ENCODE data around the gene SCD5.

Gene SCD5

DNA sequence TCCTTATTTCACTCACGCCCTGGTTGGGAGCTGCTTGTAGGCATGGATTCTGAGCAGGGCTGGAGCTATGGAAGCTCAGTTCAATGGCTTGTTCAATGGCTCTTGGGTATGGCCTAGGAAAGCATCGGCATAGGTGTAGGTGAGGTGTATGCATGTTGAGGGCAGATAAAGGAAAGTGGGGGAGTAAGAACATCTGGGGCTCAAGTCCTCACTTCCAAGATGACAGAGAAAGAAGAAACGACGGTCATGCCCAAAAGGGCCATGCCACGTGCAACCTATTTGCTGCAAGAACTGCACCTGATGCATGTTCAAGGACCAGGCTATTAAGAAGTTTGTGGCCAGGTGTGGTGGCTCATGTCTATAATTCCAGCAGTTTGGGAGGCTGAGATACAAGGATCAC, 23.4 kb downstream of the SCD5 start:
- no peak overlapping the region for H3K4me3 ChIP-seq (ENCODE audit: low read depth, low read length)
- H3K4me1 ChIP-seq = no peaks in the 10 kb centered on the region
- TF ChIP-seq, protein P1, sequence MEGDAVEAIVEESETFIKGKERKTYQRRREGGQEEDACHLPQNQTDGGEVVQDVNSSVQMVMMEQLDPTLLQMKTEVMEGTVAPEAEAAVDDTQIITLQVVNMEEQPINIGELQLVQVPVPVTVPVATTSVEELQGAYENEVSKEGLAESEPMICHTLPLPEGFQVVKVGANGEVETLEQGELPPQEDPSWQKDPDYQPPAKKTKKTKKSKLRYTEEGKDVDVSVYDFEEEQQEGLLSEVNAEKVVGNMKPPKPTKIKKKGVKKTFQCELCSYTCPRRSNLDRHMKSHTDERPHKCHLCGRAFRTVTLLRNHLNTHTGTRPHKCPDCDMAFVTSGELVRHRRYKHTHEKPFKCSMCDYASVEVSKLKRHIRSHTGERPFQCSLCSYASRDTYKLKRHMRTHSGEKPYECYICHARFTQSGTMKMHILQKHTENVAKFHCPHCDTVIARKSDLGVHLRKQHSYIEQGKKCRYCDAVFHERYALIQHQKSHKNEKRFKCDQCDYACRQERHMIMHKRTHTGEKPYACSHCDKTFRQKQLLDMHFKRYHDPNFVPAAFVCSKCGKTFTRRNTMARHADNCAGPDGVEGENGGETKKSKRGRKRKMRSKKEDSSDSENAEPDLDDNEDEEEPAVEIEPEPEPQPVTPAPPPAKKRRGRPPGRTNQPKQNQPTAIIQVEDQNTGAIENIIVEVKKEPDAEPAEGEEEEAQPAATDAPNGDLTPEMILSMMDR (IDR thresholded peaks at IDR 0.05) = no peak
- no peaks in the 10 kb centered on the region for H3K36me3 ChIP-seq (ENCODE audit: control insufficient read depth, insufficient read depth, low read length)
- no peaks in the 10 kb centered on the region for H3K79me2 ChIP-seq
- no peak overlapping the region for H3K27ac ChIP-seq
- no peak overlapping the region for H3K4me2 ChIP-seq (ENCODE audit: low read length)
- no peak overlapping the region for H2AFZ ChIP-seq
- no peak overlapping the region for H3K9ac ChIP-seq
- H3K9me3 ChIP-seq (ENCODE audit: control insufficient read depth, low read length) = no peaks in the 10 kb centered on the region
- H3K27me3 ChIP-seq (ENCODE audit: control insufficient read depth, insufficient read depth, low read length) = no peaks in the 10 kb centered on the region

DNA sequence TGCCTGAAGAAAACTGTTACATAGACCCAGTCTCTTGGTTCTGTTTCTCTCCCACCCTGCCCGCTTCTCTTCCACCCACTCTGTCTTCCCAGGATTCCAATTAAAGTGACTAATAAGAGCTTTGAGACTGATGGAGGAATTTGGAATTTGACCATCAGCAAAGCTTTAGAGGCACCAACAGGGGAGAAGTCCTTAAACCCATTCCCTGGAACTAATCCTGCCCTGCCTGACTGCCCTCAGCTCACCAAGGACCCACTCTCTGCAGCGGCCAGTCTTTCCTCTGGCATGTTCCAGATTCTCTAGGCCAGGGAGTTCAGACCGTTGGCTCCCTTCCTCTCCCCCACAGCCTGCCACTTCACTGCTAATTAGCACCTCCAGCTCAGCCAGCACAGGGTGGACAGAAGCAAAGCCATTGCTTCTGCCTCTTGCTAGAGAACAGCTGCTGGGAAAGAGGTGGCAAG, 23.9 kb downstream of the SCD5 start:
- Histone ChIP-seq H3K9ac (no peak overlapping the region), H3K36me3 (ENCODE audit: control insufficient read depth, insufficient read depth, low read length) (no peaks in the 10 kb centered on the region), H3K4me1 (no peaks in the 10 kb centered on the region), H3K4me2 (ENCODE audit: low read length) (no peak overlapping the region), H3K4me3 (ENCODE audit: low read depth, low read length) (no peak overlapping the region), H3K9me3 (ENCODE audit: control insufficient read depth, low read length) (no peaks in the 10 kb centered on the region), H2AFZ (no peak overlapping the region), H3K27me3 (ENCODE audit: control insufficient read depth, insufficient read depth, low read length) (no peaks in the 10 kb centered on the region), H3K79me2 (no peaks in the 10 kb centered on the region), H3K27ac (no peak overlapping the region)
- TF ChIP-seq, protein P1 (IDR thresholded peaks at IDR 0.05) = no peak

DNA sequence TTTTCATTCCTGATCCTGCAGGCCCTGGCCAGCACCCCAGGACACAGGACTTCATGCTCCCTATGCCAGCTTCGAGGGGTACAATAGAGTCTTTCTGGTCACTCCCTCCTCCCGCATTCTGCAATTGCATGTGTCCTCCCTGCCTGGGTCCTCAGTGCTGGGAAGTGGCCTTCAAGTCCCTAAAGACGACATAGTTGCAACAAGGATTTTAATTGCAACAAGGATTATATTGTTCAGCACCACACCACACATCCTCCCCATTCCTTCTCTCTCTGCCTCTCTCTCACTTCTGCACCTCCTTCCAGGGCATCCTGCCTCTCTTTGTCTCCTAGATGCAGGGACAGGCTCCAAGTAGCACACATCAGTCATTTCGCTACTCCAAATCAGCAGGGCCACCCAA, 25.5 kb downstream of the SCD5 start:
- Histone ChIP-seq H2AFZ (no peak overlapping the region), H3K4me1 (no peaks in the 10 kb centered on the region), H3K79me2 (no peaks in the 10 kb centered on the region), H3K4me2 (ENCODE audit: low read length) (no peak overlapping the region), H3K9ac (no peak overlapping the region), H3K27me3 (ENCODE audit: control insufficient read depth, insufficient read depth, low read length) (no peaks in the 10 kb centered on the region), H3K9me3 (ENCODE audit: control insufficient read depth, low read length) (no peaks in the 10 kb centered on the region), H3K36me3 (ENCODE audit: control insufficient read depth, insufficient read depth, low read length) (no peaks in the 10 kb centered on the region), H3K27ac (no peak overlapping the region), H3K4me3 (ENCODE audit: low read depth, low read length) (no peak overlapping the region)
- TF ChIP-seq, protein P1 (IDR thresholded peaks at IDR 0.05) = no peak

GRCh38 chr4:82770607-82771006, 28.0 kb downstream of the SCD5 start:
- Histone ChIP-seq H3K36me3 (ENCODE audit: control insufficient read depth, insufficient read depth, low read length) (no peaks in the 10 kb centered on the region), H3K9ac (no peak overlapping the region), H3K9me3 (ENCODE audit: control insufficient read depth, low read length) (no peaks in the 10 kb centered on the region), H3K4me2 (ENCODE audit: low read length) (no peak overlapping the region), H3K27me3 (ENCODE audit: control insufficient read depth, insufficient read depth, low read length) (no peaks in the 10 kb centered on the region), H3K4me3 (ENCODE audit: low read depth, low read length) (no peak overlapping the region), H3K27ac (no peak overlapping the region), H3K4me1 (no peaks in the 10 kb centered on the region), H3K79me2 (no peaks in the 10 kb centered on the region), H2AFZ (no peak overlapping the region)
- TF ChIP-seq, protein P1 (IDR thresholded peaks at IDR 0.05) = no peak

DNA sequence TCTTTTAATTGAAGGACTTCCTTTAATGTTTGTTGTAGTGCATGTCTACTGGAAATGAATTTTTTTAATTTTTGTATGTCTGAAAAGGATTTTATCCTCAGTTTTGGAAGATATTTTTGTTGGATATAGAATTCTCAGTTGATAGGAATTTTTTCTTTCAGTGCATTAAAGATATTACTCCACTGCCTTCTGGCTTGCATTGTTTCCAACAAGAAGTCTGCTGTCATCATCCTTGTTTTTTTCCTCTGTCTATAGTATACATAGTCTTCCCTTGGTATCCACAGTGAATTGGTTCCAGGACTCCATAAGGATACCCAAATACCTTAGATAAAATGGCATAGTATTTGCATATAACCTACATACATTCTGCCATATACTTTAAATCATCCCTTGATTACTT, 33.5 kb downstream of the SCD5 start:
- Histone ChIP-seq H3K27me3 (ENCODE audit: control insufficient read depth, insufficient read depth, low read length) (no peaks in the 10 kb centered on the region), H3K36me3 (ENCODE audit: control insufficient read depth, insufficient read depth, low read length) (no peaks in the 10 kb centered on the region), H3K27ac (no peak overlapping the region), H3K79me2 (no peaks in the 10 kb centered on the region), H3K4me3 (ENCODE audit: low read depth, low read length) (no peak overlapping the region), H3K9ac (no peak overlapping the region), H3K4me1 (no peaks in the 10 kb centered on the region), H2AFZ (no peak overlapping the region), H3K9me3 (ENCODE audit: control insufficient read depth, low read length) (no peaks in the 10 kb centered on the region), H3K4me2 (ENCODE audit: low read length) (no peak overlapping the region)
- TF ChIP-seq, protein P1 (IDR thresholded peaks at IDR 0.05) = no peak

Data from parathyroid adenoma (tissue), 2 donors.